DND-41 (cell line): ENCODE measurements around the gene SCT.

ENCODE experiments used
- EZH2 ChIP-seq: IDR thresholded peaks from 3 replicates; pipeline ENCODE4 v1.6.1; 2012; ENCODE audit warnings: borderline replicate concordance, low read depth, mild to moderate bottlenecking, moderate library complexity, low read length, inconsistent platforms; ENCODE audit not compliant: severe bottlenecking
- TF ChIP-seq, protein P1 (sequence below): IDR thresholded peaks from 2 replicates; pipeline ENCODE4 v1.5.1; 2012; ENCODE audit warnings: borderline replicate concordance, low read length, moderate library complexity, mild to moderate bottlenecking; ENCODE audit not compliant: poor library complexity, severe bottlenecking; ENCODE audit errors: extremely low read depth

DNA sequence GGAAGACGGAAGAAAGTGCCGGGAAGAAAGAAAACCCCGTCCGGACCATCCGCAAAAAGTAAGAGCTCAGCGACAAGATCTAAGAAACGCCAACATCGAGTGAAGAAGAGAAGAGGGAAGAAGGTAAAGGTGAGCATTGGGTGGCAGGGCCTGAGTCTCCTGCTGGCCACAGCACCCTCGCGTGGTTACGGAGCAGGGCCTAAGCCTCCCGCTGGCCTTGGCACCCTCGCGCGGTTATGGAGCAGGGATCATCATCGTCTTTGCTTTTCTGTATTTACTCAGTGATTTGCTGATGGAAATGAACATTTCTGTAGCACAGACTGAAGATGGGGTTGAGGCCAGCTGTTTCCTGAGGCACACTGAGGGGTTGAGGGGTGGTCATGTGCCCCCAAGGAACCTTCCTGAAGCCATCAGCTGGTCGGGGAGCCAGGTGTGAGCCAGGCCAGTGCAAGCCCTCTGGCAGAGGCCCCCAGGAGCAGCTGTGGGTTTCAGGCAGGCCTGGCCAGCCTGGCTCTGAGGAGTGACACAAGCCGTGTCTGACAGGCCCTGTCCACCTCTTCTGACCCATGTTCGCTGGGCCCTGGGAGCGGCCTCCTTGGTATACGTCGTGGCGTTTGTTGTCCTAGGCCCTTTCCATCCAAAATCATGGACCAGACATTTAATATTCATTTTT lies 25.3 kb downstream of the SCT start:
- TF ChIP-seq, protein P1, sequence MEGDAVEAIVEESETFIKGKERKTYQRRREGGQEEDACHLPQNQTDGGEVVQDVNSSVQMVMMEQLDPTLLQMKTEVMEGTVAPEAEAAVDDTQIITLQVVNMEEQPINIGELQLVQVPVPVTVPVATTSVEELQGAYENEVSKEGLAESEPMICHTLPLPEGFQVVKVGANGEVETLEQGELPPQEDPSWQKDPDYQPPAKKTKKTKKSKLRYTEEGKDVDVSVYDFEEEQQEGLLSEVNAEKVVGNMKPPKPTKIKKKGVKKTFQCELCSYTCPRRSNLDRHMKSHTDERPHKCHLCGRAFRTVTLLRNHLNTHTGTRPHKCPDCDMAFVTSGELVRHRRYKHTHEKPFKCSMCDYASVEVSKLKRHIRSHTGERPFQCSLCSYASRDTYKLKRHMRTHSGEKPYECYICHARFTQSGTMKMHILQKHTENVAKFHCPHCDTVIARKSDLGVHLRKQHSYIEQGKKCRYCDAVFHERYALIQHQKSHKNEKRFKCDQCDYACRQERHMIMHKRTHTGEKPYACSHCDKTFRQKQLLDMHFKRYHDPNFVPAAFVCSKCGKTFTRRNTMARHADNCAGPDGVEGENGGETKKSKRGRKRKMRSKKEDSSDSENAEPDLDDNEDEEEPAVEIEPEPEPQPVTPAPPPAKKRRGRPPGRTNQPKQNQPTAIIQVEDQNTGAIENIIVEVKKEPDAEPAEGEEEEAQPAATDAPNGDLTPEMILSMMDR, result no peak
- no peak for TF ChIP-seq EZH2
